GM23338 (cell line): ENCODE results near the gene ZEB1. TPM values are rescaled to one million over a fixed set of nuclear protein-coding genes. Genes with fewer than 3 reads are reported as not detected.

ENCODE experiments used
- CREB1 ChIP-seq: fragments of 250-450 bp; sonication (Bioruptor Pico); IDR thresholded peaks from 2 replicates; pipeline ENCODE4 v1.5.0; 2020; ENCODE audit warnings: low read depth, mild to moderate bottlenecking, moderate library complexity
- EZH2 ChIP-seq: fragments of 200-600 bp; sonication (generic); IDR thresholded peaks from one replicate; pipeline ENCODE4 v1.8.0; 2017; ENCODE audit warnings: antibody characterized with exemption, mild to moderate bottlenecking, low read depth; ENCODE audit not compliant: unreplicated experiment
- EZH2phosphoT487 ChIP-seq: fragments of 200-600 bp; sonication (generic); IDR thresholded peaks from one replicate; pipeline ENCODE4 v1.8.1; 2018; ENCODE audit warnings: antibody characterized with exemption; ENCODE audit not compliant: unreplicated experiment
- JUNB ChIP-seq: IDR thresholded peaks from one replicate; pipeline ENCODE4 v1.6.1; 2016; ENCODE audit warnings: antibody characterized with exemption; ENCODE audit not compliant: unreplicated experiment
- NANOG ChIP-seq: IDR thresholded peaks from 2 replicates; pipeline ENCODE4 v1.6.1; 2016; ENCODE audit warnings: antibody characterized with exemption, borderline replicate concordance
- POLR2AphosphoS5 ChIP-seq: IDR thresholded peaks from 2 replicates; pipeline ENCODE4 v1.6.1; 2016; ENCODE audit warnings: antibody characterized with exemption, low read depth
- STAT1 ChIP-seq: IDR thresholded peaks from one replicate; pipeline ENCODE4 v1.6.1; 2016; ENCODE audit warnings: antibody characterized with exemption; ENCODE audit not compliant: unreplicated experiment
- ZNF114 ChIP-seq: fragments of 250-450 bp; sonication (Bioruptor Pico); IDR thresholded peaks from 2 replicates; pipeline ENCODE4 v1.5.0; 2020; ENCODE audit warnings: mild to moderate bottlenecking, moderate library complexity
- ZNF331 ChIP-seq: fragments of 250-450 bp; sonication (Bioruptor Pico); IDR thresholded peaks from 2 replicates; pipeline ENCODE4 v1.5.0; 2020; ENCODE audit warnings: low read depth, mild to moderate bottlenecking, moderate library complexity
- polyA plus RNA-seq: library from polyadenylated mRNA; unstranded; fragments of >200 nt; fragmentation: Nextera tagmentation; extraction: Ambion mirVana; gene quantifications from 2 replicates; pipeline ENCODE4 v1.2.1, GENCODE V29; 2016
- total RNA-seq: library from RNA; depleted of rRNA; stranded (reverse); fragments of >200 nt; shearing (Covaris generic); gene quantifications from 2 replicates; pipeline ENCODE4 v1.2.3, GENCODE V29; 2014
- TF ChIP-seq, protein P1 (sequence below): fragments of 250-450 bp; sonication (Bioruptor Pico); IDR thresholded peaks from 2 replicates; pipeline ENCODE4 v1.5.0; 2020; ENCODE audit warnings: mild to moderate bottlenecking, moderate library complexity
- TF ChIP-seq, protein P2 (sequence below): IDR thresholded peaks from 2 replicates; pipeline ENCODE4 v1.6.1; 2016; ENCODE audit warnings: antibody characterized with exemption
- TF ChIP-seq, protein P3 (sequence below): IDR thresholded peaks from one replicate; pipeline ENCODE4 v1.6.1; 2018; ENCODE audit warnings: antibody characterized with exemption; ENCODE audit not compliant: unreplicated experiment

ZEB1 gene
- total and polyA plus RNA-seq, 2 experiments from 2014 or later, result 0.16 to 0.45 TPM

DNA sequence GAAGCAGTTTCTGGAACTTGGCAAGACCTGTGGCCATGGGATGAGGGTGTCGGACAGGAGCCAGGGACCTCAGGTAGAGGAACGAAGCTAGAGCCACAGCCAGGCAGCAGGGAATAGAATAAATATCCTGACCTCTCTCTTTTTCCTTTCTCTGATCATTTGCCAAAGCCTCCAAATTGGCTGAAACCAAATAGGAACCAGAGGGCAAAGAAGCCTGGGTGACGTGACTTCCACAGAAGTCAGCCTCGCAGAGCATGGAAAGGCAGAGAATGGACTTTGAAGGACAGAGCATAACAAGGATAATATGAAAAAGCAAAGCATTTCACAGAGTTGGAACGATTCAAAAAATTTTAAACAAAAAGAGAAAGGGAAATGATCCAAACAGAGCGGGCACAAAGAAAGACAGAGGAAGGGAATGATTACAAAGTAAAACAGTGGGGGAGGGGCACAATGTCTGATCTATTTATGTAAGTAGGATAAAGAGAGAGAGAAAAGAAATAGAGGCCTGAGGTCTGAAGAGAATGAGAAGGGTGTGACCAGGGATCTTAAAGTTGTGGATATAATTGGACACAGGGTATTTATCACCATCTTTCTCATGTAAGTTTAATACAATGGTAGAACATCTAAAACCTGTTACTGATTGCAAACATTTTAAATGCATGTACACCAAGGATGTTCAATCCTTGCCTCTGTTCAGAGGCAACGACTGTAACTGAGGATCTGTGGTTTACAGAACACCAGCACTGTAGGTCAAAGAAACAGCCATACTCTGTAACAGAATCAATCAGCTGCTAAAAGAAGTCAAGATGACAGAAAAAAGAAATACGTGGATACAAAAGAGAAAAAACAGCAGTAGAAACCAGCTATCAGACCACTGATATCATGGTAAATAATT, 4.5 kb upstream of the ZEB1 start (continued):
- TF ChIP-seq, protein P1, sequence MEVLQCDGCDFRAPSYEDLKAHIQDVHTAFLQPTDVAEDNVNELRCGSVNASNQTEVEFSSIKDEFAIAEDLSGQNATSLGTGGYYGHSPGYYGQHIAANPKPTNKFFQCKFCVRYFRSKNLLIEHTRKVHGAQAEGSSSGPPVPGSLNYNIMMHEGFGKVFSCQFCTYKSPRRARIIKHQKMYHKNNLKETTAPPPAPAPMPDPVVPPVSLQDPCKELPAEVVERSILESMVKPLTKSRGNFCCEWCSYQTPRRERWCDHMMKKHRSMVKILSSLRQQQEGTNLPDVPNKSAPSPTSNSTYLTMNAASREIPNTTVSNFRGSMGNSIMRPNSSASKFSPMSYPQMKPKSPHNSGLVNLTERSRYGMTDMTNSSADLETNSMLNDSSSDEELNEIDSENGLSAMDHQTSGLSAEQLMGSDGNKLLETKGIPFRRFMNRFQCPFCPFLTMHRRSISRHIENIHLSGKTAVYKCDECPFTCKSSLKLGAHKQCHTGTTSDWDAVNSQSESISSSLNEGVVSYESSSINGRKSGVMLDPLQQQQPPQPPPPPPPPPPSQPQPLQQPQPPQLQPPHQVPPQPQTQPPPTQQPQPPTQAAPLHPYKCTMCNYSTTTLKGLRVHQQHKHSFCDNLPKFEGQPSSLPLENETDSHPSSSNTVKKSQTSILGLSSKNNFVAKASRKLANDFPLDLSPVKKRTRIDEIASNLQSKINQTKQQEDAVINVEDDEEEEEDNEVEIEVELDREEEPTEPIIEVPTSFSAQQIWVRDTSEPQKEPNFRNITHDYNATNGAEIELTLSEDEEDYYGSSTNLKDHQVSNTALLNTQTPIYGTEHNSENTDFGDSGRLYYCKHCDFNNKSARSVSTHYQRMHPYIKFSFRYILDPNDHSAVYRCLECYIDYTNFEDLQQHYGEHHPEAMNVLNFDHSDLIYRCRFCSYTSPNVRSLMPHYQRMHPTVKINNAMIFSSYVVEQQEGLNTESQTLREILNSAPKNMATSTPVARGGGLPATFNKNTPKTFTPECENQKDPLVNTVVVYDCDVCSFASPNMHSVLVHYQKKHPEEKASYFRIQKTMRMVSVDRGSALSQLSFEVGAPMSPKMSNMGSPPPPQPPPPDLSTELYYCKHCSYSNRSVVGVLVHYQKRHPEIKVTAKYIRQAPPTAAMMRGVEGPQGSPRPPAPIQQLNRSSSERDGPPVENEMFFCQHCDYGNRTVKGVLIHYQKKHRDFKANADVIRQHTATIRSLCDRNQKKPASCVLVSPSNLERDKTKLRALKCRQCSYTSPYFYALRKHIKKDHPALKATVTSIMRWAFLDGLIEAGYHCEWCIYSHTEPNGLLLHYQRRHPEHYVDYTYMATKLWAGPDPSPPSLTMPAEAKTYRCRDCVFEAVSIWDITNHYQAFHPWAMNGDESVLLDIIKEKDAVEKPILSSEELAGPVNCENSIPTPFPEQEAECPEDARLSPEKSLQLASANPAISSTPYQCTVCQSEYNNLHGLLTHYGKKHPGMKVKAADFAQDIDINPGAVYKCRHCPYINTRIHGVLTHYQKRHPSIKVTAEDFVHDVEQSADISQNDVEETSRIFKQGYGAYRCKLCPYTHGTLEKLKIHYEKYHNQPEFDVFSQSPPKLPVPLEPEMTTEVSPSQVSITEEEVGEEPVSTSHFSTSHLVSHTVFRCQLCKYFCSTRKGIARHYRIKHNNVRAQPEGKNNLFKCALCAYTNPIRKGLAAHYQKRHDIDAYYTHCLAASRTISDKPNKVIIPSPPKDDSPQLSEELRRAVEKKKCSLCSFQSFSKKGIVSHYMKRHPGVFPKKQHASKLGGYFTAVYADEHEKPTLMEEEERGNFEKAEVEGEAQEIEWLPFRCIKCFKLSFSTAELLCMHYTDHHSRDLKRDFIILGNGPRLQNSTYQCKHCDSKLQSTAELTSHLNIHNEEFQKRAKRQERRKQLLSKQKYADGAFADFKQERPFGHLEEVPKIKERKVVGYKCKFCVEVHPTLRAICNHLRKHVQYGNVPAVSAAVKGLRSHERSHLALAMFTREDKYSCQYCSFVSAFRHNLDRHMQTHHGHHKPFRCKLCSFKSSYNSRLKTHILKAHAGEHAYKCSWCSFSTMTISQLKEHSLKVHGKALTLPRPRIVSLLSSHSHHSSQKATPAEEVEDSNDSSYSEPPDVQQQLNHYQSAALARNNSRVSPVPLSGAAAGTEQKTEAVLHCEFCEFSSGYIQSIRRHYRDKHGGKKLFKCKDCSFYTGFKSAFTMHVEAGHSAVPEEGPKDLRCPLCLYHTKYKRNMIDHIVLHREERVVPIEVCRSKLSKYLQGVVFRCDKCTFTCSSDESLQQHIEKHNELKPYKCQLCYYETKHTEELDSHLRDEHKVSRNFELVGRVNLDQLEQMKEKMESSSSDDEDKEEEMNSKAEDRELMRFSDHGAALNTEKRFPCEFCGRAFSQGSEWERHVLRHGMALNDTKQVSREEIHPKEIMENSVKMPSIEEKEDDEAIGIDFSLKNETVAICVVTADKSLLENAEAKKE (CRISPR knock-in tag), result no peak
- TF ChIP-seq, protein P2, sequence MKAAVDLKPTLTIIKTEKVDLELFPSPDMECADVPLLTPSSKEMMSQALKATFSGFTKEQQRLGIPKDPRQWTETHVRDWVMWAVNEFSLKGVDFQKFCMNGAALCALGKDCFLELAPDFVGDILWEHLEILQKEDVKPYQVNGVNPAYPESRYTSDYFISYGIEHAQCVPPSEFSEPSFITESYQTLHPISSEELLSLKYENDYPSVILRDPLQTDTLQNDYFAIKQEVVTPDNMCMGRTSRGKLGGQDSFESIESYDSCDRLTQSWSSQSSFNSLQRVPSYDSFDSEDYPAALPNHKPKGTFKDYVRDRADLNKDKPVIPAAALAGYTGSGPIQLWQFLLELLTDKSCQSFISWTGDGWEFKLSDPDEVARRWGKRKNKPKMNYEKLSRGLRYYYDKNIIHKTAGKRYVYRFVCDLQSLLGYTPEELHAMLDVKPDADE, result no peak
- no peak for TF ChIP-seq JUNB
- no peak for TF ChIP-seq STAT1
- no peak for TF ChIP-seq EZH2phosphoT487
- TF ChIP-seq CREB1 (CRISPR knock-in tag), result no peak
- no peak for TF ChIP-seq NANOG
- no peak for TF ChIP-seq ZNF114 (CRISPR knock-in tag)
- TF ChIP-seq, protein P3, sequence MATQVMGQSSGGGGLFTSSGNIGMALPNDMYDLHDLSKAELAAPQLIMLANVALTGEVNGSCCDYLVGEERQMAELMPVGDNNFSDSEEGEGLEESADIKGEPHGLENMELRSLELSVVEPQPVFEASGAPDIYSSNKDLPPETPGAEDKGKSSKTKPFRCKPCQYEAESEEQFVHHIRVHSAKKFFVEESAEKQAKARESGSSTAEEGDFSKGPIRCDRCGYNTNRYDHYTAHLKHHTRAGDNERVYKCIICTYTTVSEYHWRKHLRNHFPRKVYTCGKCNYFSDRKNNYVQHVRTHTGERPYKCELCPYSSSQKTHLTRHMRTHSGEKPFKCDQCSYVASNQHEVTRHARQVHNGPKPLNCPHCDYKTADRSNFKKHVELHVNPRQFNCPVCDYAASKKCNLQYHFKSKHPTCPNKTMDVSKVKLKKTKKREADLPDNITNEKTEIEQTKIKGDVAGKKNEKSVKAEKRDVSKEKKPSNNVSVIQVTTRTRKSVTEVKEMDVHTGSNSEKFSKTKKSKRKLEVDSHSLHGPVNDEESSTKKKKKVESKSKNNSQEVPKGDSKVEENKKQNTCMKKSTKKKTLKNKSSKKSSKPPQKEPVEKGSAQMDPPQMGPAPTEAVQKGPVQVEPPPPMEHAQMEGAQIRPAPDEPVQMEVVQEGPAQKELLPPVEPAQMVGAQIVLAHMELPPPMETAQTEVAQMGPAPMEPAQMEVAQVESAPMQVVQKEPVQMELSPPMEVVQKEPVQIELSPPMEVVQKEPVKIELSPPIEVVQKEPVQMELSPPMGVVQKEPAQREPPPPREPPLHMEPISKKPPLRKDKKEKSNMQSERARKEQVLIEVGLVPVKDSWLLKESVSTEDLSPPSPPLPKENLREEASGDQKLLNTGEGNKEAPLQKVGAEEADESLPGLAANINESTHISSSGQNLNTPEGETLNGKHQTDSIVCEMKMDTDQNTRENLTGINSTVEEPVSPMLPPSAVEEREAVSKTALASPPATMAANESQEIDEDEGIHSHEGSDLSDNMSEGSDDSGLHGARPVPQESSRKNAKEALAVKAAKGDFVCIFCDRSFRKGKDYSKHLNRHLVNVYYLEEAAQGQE, result no peak
- TF ChIP-seq POLR2AphosphoS5, result no peak
- TF ChIP-seq EZH2, result no peak
- TF ChIP-seq ZNF331 (CRISPR knock-in tag), result no peak
